GM12874 (cell line): ENCODE data around the gene CYP11A1.

Experiments used
- TF ChIP-seq, protein P1 (sequence below): IDR thresholded peaks from 2 replicates; pipeline ENCODE4 v1.5.1; 2011; ENCODE audit warnings: low read depth, mild to moderate bottlenecking, control low read depth, low read length, moderate library complexity; ENCODE audit not compliant: insufficient read depth

CYP11A1 gene

DNA sequence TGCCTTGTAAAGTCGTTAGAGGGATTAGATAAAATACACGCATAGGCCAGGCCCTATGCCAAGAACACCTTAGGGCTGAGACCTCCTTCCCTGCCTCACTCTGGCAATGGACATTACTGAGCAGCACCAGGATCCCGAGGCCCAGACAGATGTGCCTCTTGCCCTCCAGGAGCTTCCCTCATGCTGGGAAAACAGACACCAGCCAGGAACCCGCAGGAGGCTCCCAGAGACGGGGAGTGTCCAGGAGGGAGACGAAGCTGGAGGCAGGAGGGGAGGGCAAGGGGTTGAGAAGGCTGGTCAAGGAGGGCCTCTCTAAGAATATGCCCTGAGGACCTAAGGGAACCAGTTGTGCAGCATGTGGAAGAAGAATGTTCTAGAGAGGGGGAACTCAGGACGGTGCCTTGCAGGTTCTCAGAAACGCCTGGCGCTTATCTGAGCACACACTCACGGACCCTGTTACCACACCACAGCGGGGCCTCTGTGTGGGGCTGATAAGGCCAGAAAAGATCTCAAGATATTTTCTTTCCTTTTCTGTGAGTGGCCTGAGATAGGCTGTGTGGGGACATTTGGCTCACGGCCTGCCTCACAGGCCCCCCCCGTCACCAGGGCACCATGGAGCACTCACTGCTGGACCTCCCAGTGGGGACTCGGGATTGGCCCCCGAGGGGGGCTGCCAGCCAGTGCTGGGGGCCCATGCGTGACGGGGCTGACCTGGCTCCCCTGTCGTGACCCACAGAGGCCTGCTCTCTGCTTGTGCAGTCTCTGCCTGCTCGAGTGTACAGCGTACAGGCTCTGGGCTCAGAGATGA is 22.0 kb upstream of the CYP11A1 start:
- TF ChIP-seq, protein P1, sequence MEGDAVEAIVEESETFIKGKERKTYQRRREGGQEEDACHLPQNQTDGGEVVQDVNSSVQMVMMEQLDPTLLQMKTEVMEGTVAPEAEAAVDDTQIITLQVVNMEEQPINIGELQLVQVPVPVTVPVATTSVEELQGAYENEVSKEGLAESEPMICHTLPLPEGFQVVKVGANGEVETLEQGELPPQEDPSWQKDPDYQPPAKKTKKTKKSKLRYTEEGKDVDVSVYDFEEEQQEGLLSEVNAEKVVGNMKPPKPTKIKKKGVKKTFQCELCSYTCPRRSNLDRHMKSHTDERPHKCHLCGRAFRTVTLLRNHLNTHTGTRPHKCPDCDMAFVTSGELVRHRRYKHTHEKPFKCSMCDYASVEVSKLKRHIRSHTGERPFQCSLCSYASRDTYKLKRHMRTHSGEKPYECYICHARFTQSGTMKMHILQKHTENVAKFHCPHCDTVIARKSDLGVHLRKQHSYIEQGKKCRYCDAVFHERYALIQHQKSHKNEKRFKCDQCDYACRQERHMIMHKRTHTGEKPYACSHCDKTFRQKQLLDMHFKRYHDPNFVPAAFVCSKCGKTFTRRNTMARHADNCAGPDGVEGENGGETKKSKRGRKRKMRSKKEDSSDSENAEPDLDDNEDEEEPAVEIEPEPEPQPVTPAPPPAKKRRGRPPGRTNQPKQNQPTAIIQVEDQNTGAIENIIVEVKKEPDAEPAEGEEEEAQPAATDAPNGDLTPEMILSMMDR, result no peak

DNA sequence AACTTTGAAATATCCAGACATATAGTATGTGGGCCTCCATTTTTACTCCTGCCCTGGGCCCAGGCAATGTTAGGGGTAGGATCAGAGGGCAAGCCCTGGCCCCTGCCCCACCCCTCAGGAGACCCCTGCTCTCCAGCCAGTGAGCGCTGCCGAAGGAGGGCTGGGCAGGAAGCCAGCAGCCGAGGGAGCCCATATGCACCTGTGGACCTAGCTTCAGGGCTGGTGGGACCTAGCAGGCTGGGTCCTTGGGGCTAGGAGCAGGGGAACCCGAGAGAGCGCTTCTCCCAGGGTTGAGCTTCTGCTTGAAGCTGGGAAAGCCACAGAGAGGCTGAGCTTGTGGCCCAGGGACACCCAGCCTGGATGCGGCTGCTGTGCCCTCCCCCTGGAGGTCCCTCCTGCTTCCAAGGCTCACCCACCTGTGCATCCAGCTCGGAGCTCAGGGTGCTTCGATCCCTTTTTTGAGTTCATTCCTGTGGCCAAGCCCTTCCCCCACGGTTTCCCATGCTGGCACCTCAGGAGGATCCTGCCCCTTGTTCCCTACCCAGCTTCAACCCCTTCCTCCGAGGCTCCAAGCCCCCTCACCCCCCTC is 21.0 kb upstream of the CYP11A1 start:
- TF ChIP-seq, protein P1, result no peak

GRCh38 chr15:74387621-74388362 is 20.3 kb upstream of the CYP11A1 start:
- TF ChIP-seq, protein P1, result no peak

DNA sequence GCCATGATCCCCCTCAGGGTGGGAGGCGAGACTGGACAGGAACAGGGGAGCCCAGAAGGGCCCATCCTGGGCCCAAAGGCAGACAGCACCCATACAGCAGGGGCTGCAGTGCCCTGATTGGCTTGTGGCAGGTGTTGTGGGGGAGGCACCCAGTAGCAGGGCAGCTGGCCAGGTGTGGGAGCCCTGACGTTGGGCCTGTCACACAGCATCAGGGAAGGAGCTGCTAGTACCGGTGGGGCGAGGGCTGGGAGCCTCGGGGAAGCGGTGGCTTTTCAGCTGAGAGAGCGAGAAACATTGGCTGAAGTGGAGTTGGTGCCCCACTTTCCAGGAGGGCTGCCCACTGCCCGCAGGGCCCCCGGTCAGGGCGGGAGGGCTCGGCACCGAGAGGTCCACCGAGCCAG is 19.7 kb upstream of the CYP11A1 start:
- TF ChIP-seq, protein P1, result no peak

DNA sequence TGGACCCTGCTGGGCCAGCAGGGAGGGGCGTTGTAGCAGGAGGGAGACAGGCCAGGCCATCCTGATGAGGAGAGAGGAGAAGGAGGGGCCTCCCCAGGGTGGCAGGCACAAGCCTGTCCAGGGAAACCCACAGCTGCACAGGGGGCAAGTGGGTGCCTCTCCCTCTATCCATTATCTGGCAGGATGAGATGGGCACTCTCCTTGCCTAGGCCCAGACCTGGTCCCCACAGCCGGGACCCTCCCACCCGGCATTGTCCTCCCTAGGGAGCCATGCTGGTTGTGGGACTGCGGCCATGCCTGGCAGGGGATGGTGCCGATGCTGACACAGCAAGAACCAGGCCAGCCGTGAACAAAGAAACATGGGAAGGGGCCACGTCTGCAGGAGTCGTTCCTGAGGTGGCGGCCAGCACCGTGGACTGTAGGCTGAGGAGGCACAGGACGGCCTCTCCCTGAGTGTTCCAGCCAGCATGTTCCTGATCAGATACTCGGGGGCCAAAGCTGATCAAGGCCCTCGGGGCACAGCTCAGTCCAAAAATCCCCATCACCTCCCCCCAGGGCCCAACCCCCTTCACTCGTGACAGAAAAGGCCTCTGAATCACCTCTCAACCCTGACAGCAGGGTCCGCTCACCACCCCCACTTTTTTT is 19.2 kb upstream of the CYP11A1 start:
- TF ChIP-seq, protein P1, result no peak

DNA sequence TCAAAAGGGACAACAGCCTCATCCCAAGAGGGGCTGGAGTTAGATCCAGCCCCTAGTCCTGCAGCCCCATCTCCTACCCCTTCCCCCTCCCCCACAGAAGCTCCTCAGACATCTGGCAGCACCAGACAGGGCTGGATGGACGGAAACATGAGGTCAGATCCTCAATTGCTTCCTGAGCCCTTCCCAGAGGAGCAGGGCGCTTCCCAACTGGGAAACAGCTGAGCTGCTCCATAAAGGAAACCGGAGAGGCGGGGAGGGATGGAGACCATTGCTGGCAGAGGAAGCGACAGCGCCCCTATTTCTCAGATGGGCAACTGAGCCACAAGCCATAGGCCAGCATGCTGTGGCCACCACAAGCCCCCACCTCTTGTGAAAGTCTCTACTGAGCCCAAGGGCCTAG is 18.3 kb upstream of the CYP11A1 start:
- TF ChIP-seq, protein P1, result no peak
